ENCODE data around the gene TENM4. TPM values are rescaled to one million over a fixed set of nuclear protein-coding genes. Genes with fewer than 3 reads are reported as not detected.

TENM4 gene
- total RNA-seq, 2 experiments from 2014 or later: not detected

DNA sequence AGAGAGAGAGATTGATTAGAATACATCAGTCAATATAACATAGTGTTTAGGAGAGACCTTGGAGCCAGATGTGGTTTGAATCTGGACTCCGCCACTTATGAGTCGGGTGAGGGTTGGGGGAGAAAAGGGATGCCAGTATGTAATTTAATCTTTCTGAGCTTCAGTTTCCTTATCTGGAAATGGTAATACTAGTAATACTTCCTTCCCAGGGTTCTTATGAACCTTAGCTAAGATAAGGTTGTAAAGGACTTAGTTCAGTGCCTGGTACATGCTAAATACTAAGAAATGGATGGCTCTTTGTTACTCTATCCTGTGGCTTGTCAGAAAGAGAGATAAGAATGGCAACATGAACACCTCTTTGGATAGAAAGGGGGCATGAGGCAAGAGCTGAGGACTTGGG lies 640.1 kb downstream of the TENM4 start:
- Mint-ChIP-seq H3K27me3 (ENCODE audit: low read depth) (no peaks in the 10 kb centered on the region), H3K36me3 (ENCODE audit: low read depth) (no peaks in the 10 kb centered on the region), H3K27ac (no peak overlapping the region), H3K4me3 (no peak overlapping the region), H3K9me3 (ENCODE audit: insufficient read depth) (no peaks in the 10 kb centered on the region), H3K4me1 (ENCODE audit: low read depth) (no peaks in the 10 kb centered on the region)
- DNase-seq (no peak), ATAC-seq (no peak)
- POLR2A ChIA-PET: no interaction called here
- CTCF ChIA-PET: interaction anchor here (4.8 kb wide), 1 partner anchor 155 kb away, joined by 20 read pairs; no protein-coding TSS in a partner anchor

DNA sequence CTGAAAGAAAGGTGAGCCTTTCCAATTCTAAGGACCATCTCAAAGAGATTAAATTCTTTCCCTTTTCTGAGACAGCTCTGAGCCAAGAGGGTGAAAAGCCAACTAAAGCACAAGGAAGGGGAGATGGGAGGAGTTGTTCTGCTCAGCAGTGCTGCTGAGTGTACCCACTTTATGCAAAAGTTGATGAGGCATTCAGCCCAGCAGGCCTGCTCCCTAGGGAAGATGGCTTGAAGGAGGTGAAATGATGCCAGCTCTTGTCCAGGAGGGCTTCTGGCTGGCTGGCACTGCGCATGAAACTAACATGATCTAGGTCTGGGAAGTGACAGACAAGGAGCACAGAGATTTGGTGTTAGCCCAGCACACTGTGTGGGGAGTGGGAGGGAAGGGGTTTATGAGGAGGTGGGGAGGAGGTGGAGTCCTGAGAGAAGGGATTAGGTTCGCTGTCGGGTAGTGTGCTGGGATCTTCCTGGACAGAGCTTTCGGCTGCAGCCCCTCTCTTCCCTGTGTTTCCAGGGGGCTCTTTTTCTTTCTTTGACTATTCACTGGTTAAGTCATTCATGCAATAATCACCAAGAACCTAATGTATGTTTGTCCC lies 640.6 kb downstream of the TENM4 start:
- ChIA-PET CTCF (interaction anchor here (1.0 to 4.3 kb wide), 2 partner anchors 9 to 85 kb away, joined by 3 to 19 read pairs; no protein-coding TSS in a partner anchor), POLR2A (no interaction called here)
- H3K4me1 Mint-ChIP-seq (ENCODE audit: low read depth): no peaks in the 10 kb centered on the region
- ATAC-seq (no peak), DNase-seq (no peak)
- H3K27me3 Mint-ChIP-seq (ENCODE audit: low read depth): no peaks in the 10 kb centered on the region
- no peak overlapping the region for H3K27ac Mint-ChIP-seq
- no peak overlapping the region for H3K4me3 Mint-ChIP-seq
- no peaks in the 10 kb centered on the region for H3K9me3 Mint-ChIP-seq (ENCODE audit: insufficient read depth)
- H3K36me3 Mint-ChIP-seq (ENCODE audit: low read depth): no peaks in the 10 kb centered on the region

DNA sequence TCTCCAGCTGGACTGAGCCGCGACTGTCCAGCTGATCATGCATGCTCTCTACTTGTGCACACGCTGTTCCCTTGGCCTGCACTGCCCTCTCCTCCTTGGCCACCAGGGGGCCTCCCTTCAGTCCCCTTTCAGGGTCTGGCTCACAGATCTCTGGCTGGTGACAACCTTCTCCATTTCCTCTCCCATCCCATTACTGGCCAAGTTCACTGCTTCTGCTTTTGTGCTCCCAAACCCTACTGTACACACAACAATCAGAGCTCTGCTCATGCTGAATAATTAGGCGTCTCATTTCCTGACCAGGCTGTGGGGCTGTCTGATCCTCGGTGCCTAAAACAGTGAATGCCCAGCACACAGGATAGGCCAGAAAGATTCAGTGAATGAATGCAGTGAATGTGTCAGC lies 642.2 kb downstream of the TENM4 start:
- ChIA-PET POLR2A (no interaction called here), CTCF (interaction anchor here (0.9 to 4.3 kb wide), 7 partner anchors 10 to 301 kb away, joined by 3 to 19 read pairs (median 7); no protein-coding TSS in a partner anchor)
- no peak overlapping the region for H3K27ac Mint-ChIP-seq
- no peaks in the 10 kb centered on the region for H3K36me3 Mint-ChIP-seq (ENCODE audit: low read depth)
- DNase-seq: peak; percentile 50
- no peaks in the 10 kb centered on the region for H3K4me1 Mint-ChIP-seq (ENCODE audit: low read depth)
- peaks cover 2% of the 10 kb centered on the region for H3K27me3 Mint-ChIP-seq (ENCODE audit: low read depth)
- ATAC-seq: peak; percentile 77
- H3K4me3 Mint-ChIP-seq: no peak overlapping the region
- no peaks in the 10 kb centered on the region for H3K9me3 Mint-ChIP-seq (ENCODE audit: insufficient read depth)

DNA sequence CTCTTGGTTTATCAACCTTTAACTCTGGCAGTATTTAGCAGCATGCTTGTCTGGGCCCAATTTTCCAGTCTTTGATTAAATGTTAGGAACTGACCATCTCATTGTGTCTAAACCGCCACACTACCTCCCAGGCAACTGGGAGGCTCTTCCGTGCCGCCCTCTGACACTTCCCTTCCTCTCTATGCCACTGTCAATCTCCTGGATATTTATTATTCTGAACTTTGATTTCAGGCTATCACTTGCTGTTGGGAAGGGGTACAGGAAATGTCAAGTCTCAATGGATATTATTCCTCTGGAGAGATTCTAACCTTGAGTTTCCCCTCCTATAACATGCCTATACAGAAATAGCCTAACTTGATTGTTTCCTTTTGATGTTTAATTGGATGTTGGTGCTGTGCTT lies 643.3 kb downstream of the TENM4 start:
- ATAC-seq: no peak
- ChIA-PET CTCF (interaction anchor here (0.9 to 4.3 kb wide), 6 partner anchors 9 to 263 kb away, joined by 3 to 19 read pairs (median 6); no protein-coding TSS in a partner anchor), POLR2A (no interaction called here)
- H3K4me3 Mint-ChIP-seq: no peak overlapping the region
- no peaks in the 10 kb centered on the region for H3K36me3 Mint-ChIP-seq (ENCODE audit: low read depth)
- DNase-seq: no peak
- H3K27me3 Mint-ChIP-seq (ENCODE audit: low read depth): peaks cover 2% of the 10 kb centered on the region
- no peak overlapping the region for H3K27ac Mint-ChIP-seq
- H3K9me3 Mint-ChIP-seq (ENCODE audit: insufficient read depth): no peaks in the 10 kb centered on the region
- H3K4me1 Mint-ChIP-seq (ENCODE audit: low read depth): no peaks in the 10 kb centered on the region

DNA sequence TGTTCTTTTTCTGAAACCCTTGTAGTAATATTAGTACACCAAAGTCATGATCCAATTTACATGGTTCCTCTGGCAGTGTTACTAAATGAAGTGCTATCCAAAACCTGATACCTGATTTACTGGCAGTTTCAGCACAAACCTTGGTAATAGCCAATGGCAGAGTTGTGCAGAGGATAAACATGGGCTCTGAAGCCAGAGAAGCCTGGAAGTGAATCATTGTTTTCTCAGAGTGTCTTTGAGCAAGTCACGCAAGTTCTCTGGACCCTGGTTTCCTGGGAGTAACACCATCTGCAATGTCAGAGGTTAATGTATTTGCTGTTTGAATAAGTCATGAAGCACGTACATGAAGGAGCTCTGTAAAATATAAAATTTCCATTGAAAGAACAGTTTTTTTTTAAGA lies 643.9 kb downstream of the TENM4 start:
- H3K4me3 Mint-ChIP-seq: no peak overlapping the region
- ATAC-seq (no peak), DNase-seq (no peak)
- no peaks in the 10 kb centered on the region for H3K9me3 Mint-ChIP-seq (ENCODE audit: insufficient read depth)
- no peak overlapping the region for H3K27ac Mint-ChIP-seq
- no peaks in the 10 kb centered on the region for H3K4me1 Mint-ChIP-seq (ENCODE audit: low read depth)
- ChIA-PET CTCF (interaction anchor here (2.7 to 4.3 kb wide), 2 partner anchors 12 to 151 kb away, joined by 11 to 19 read pairs; no protein-coding TSS in a partner anchor), POLR2A (no interaction called here)
- H3K36me3 Mint-ChIP-seq (ENCODE audit: low read depth): no peaks in the 10 kb centered on the region
- H3K27me3 Mint-ChIP-seq (ENCODE audit: low read depth): peaks cover 2% of the 10 kb centered on the region

DNA sequence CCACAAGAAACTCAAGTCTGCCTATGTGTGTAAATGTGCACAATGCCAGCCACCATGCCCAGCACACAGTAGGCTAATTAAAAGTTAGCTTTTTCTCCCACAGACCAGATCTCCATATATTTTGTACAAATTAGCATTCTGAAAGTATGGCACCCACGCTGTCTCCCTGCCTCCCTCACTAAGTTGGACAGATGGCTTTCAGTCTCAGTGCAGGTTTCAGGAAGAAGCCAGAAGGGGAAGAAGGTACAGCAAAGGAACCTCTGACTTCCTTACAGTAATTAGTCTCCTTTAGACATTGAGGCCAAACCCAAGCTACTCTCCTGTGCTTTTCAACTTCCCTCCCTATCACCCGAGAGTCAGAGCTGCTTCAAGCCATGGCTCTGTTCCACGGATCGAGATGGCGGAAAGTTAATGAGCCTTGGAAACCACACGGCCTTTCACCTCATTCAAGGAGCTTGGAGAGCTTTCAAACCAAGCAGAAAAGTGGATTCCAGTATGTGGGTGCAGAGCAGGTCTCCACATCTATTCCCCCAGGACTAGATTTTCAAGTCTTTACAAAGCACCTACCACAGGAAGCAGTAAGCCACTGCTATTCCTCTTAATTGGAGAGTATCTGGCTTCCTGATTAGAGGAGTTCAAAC lies 645.1 kb downstream of the TENM4 start:
- H3K4me3 Mint-ChIP-seq: no peak overlapping the region
- no peaks in the 10 kb centered on the region for H3K4me1 Mint-ChIP-seq (ENCODE audit: low read depth)
- H3K27ac Mint-ChIP-seq: no peak overlapping the region
- H3K27me3 Mint-ChIP-seq (ENCODE audit: low read depth): peaks cover 2% of the 10 kb centered on the region
- POLR2A ChIA-PET: interaction anchor here (0.7 kb wide), 1 partner anchor 28 kb away, joined by 3 read pairs; no protein-coding TSS in a partner anchor
- no peak for DNase-seq
- CTCF ChIA-PET: interaction anchor here (0.7 to 4.3 kb wide), 2 partner anchors 14 to 149 kb away, joined by 3 to 19 read pairs; no protein-coding TSS in a partner anchor
- no peaks in the 10 kb centered on the region for H3K36me3 Mint-ChIP-seq (ENCODE audit: low read depth)
- no peak for ATAC-seq
- no peaks in the 10 kb centered on the region for H3K9me3 Mint-ChIP-seq (ENCODE audit: insufficient read depth)

DNA sequence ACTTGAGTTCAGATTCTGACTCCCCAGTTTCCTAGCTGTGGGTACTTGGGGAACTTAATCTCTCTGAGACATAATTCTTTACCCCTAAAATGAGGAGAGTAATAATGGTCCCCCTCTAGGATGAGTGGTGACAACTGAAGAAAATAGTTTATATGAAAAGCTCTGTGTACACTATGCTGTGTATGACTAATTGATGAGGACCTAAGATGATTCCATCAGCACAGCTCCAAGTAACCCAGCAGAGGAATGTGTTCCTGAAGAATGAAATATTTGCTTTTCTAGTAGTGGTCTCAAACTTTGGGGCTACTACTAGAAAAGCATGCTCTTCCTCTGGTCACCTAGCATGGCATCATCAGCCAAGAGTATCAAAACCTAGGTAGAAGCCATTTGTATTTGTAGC lies 648.9 kb downstream of the TENM4 start:
- ATAC-seq (no peak), DNase-seq (no peak)
- peaks cover 2% of the 10 kb centered on the region for H3K27me3 Mint-ChIP-seq (ENCODE audit: low read depth)
- no peak overlapping the region for H3K27ac Mint-ChIP-seq
- no peak overlapping the region for H3K4me3 Mint-ChIP-seq
- no peaks in the 10 kb centered on the region for H3K36me3 Mint-ChIP-seq (ENCODE audit: low read depth)
- no peaks in the 10 kb centered on the region for H3K4me1 Mint-ChIP-seq (ENCODE audit: low read depth)
- CTCF ChIA-PET: interaction anchor here (1.6 kb wide), 1 partner anchor 147 kb away, joined by 5 read pairs; no protein-coding TSS in a partner anchor
- POLR2A ChIA-PET: interaction anchor here (0.6 kb wide), 1 partner anchor 55 kb away, joined by 3 read pairs; no protein-coding TSS in a partner anchor
- no peaks in the 10 kb centered on the region for H3K9me3 Mint-ChIP-seq (ENCODE audit: insufficient read depth)

DNA sequence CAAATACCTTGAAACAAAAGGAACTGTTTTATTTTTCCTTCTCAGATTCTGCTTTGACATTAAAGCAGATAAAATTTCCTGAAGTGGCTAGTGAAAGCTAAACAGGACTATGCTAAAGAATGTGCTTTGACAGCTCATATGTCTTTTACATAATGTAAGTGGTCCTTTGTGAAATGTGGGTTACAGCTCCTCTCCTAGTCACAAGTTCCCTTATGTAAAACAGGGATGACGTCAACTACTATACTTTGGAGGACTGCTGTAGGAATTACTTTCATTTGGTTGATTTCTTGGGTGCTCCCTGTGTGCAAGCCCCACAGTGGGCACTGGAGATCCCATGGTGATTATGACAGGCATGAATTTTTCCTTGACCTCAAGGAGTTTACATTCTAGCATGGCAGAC lies 649.6 kb downstream of the TENM4 start:
- Mint-ChIP-seq H3K27ac (no peak overlapping the region), H3K4me1 (ENCODE audit: low read depth) (no peaks in the 10 kb centered on the region), H3K36me3 (ENCODE audit: low read depth) (no peaks in the 10 kb centered on the region), H3K27me3 (ENCODE audit: low read depth) (peaks cover 2% of the 10 kb centered on the region), H3K9me3 (ENCODE audit: insufficient read depth) (no peaks in the 10 kb centered on the region), H3K4me3 (no peak overlapping the region)
- no peak for DNase-seq
- ATAC-seq: no peak
- ChIA-PET POLR2A (no interaction called here), CTCF (interaction anchor here (1.6 kb wide), 1 partner anchor 146 kb away, joined by 5 read pairs; no protein-coding TSS in a partner anchor)

DNA sequence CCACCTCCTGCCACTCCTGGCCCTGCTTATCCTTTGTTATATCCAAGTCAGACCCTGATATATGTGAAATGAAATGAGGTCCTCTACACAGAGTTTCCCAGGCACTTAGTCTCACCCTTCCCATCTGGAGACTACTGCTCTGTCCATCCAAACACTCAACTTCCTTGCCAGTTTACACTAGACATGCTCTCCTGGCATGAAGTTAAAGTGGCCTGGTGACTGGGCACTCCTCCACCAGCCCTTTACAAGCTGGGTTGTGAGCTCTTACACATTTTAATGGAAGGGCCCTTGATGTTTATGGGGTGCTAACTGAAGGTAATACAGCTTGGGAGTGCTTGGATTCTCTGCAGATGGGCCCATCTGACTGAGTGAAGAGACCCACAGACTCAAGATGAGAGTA lies 650.0 kb downstream of the TENM4 start:
- peaks cover 2% of the 10 kb centered on the region for H3K27me3 Mint-ChIP-seq (ENCODE audit: low read depth)
- ATAC-seq (no peak), DNase-seq (no peak)
- H3K9me3 Mint-ChIP-seq (ENCODE audit: insufficient read depth): no peaks in the 10 kb centered on the region
- H3K4me1 Mint-ChIP-seq (ENCODE audit: low read depth): no peaks in the 10 kb centered on the region
- H3K36me3 Mint-ChIP-seq (ENCODE audit: low read depth): no peaks in the 10 kb centered on the region
- POLR2A ChIA-PET: no interaction called here
- no peak overlapping the region for H3K4me3 Mint-ChIP-seq
- no peak overlapping the region for H3K27ac Mint-ChIP-seq
- CTCF ChIA-PET: interaction anchor here (1.6 kb wide), 1 partner anchor 145 kb away, joined by 5 read pairs; no protein-coding TSS in a partner anchor

DNA sequence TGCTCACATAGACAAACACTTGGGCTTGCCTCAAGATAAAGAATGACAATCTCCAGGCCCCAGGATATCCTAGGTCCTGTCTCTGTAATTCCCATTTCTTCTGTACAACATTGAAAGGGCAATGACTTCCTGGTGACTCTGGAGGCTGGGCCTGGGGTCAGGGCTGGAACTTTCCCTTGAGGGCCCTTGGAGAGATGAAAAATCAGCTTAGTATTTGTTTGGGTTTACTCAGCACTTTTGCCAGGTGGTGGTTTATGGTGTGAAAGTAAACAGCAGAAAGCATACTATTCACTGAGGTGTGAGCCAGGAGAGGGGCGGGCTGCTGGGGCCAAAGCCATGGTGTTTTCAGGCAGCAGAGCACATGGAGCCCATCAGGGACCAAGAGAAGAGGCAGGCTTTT lies 651.5 kb downstream of the TENM4 start:
- no peaks in the 10 kb centered on the region for H3K9me3 Mint-ChIP-seq (ENCODE audit: insufficient read depth)
- no peak overlapping the region for H3K27ac Mint-ChIP-seq
- DNase-seq (no peak), ATAC-seq (no peak)
- no peak overlapping the region for H3K4me3 Mint-ChIP-seq
- ChIA-PET POLR2A (no interaction called here), CTCF (interaction anchor here (2.0 kb wide), 1 partner anchor 9 kb away, joined by 7 read pairs; no protein-coding TSS in a partner anchor)
- peaks cover 5% of the 10 kb centered on the region for H3K27me3 Mint-ChIP-seq (ENCODE audit: low read depth)
- H3K36me3 Mint-ChIP-seq (ENCODE audit: low read depth): no peaks in the 10 kb centered on the region
- no peaks in the 10 kb centered on the region for H3K4me1 Mint-ChIP-seq (ENCODE audit: low read depth)

DNA sequence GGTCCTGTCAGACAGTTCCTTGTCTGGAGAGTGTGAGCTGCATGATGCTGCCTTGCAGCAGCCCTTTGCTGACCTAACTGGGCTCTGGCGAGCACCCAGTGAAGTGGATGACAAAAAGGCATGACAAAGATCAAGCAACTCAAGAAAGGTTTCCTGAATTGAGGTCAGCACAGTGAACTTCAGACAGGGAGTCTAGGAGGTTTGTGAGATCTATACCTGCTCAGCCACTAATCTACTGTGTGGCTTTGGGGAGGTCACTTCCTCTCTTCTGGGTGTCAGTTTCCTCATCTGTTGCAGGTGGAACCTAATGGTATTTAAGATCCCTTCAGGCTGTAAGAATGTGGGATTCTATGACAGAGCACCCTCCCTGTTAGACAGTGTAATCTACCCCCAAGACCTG lies 652.3 kb downstream of the TENM4 start:
- Mint-ChIP-seq H3K36me3 (ENCODE audit: low read depth) (no peaks in the 10 kb centered on the region), H3K27ac (no peak overlapping the region), H3K27me3 (ENCODE audit: low read depth) (peaks cover 3% of the 10 kb centered on the region), H3K9me3 (ENCODE audit: insufficient read depth) (no peaks in the 10 kb centered on the region), H3K4me1 (ENCODE audit: low read depth) (no peaks in the 10 kb centered on the region), H3K4me3 (no peak overlapping the region)
- DNase-seq: no peak
- POLR2A ChIA-PET: no interaction called here
- CTCF ChIA-PET: interaction anchor here (1.3 to 2.0 kb wide), 2 partner anchors 10 to 143 kb away, joined by 5 to 7 read pairs; no protein-coding TSS in a partner anchor
- no peak for ATAC-seq

DNA sequence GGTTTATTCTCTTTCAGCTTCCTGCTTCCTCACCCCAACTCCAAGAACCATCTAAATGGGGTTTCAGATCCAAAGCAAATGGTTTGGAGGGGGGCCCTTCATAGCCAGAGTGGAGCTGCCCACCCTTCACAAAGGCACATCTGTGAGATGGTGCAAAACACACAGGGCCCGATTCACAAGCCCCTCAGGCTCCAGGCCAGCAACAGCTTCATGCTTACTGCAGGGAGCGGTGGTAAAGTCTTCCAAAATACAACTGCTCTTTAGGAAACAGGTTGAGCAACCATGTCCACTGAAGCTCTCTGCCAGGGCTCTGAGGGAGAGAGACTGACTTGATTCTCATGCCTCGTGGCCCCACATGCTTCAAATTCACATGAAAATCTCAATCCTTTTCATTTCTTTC lies 653.1 kb downstream of the TENM4 start:
- no peak for ATAC-seq
- H3K27ac Mint-ChIP-seq: no peak overlapping the region
- no peaks in the 10 kb centered on the region for H3K36me3 Mint-ChIP-seq (ENCODE audit: low read depth)
- H3K4me1 Mint-ChIP-seq (ENCODE audit: low read depth): no peaks in the 10 kb centered on the region
- H3K27me3 Mint-ChIP-seq (ENCODE audit: low read depth): peaks cover 3% of the 10 kb centered on the region
- no peaks in the 10 kb centered on the region for H3K9me3 Mint-ChIP-seq (ENCODE audit: insufficient read depth)
- DNase-seq: no peak
- CTCF ChIA-PET: interaction anchor here (1.3 to 2.0 kb wide), 2 partner anchors 11 to 142 kb away, joined by 5 to 7 read pairs; no protein-coding TSS in a partner anchor
- POLR2A ChIA-PET: interaction anchor here (0.7 kb wide), 1 partner anchor 24 kb away, joined by 3 read pairs; no protein-coding TSS in a partner anchor
- H3K4me3 Mint-ChIP-seq: no peak overlapping the region

Measured in activated CD8-positive, alpha-beta T cell treated with anti-CD3 and anti-CD28 coated beads, Interleukin-2, amount 10 ng/mL, durations not matched to agents 7 days and 5 days (primary cell).